ENCODE data around the gene RAMP3. TPM values are rescaled to one million over a fixed set of nuclear protein-coding genes. Genes with fewer than 3 reads are reported as not detected.

Gene RAMP3
- total RNA-seq, 1 donor from 2014 or later = not detected

- Mint-ChIP-seq H3K36me3 (ENCODE audit: low read depth) (no peaks in the 10 kb centered on the region), H3K4me1 (ENCODE audit: low read depth) (no peaks in the 10 kb centered on the region), H3K27me3 (ENCODE audit: low read depth) (peaks cover 29% of the 10 kb centered on the region)
Measured at GRCh38 chr7:45140827-45141226, 16.8 kb upstream of the RAMP3 start.

GRCh38 chr7:45143616-45144015 is 14.0 kb upstream of the RAMP3 start:
- TF ChIP-seq CTCF (IDR thresholded peaks at IDR 0.05) = no peak
- no peak for DNase-seq (ENCODE audit: low spot score)
- H3K4me1 Mint-ChIP-seq (ENCODE audit: low read depth) = no peaks in the 10 kb centered on the region
- no peak overlapping the region for H3K27ac Mint-ChIP-seq (ENCODE audit: unreplicated experiment)
- no peak overlapping the region for H3K4me3 Mint-ChIP-seq (ENCODE audit: unreplicated experiment)
- H3K27me3 Mint-ChIP-seq (ENCODE audit: low read depth) = peaks cover 30% of the 10 kb centered on the region
- H3K36me3 Mint-ChIP-seq (ENCODE audit: low read depth) = no peaks in the 10 kb centered on the region
- no peaks in the 10 kb centered on the region for H3K9me3 Mint-ChIP-seq (ENCODE audit: low read depth)

More at GRCh38 chr7:45140827-45141226, 16.8 kb upstream of the RAMP3 start:
- DNase-seq (ENCODE audit: low spot score) = no peak
- Mint-ChIP-seq H3K9me3 (ENCODE audit: low read depth) (no peaks in the 10 kb centered on the region), H3K27ac (ENCODE audit: unreplicated experiment) (no peak overlapping the region), H3K4me3 (ENCODE audit: unreplicated experiment) (no peak overlapping the region)
- no peak for TF ChIP-seq CTCF (IDR thresholded peaks at IDR 0.05)

- TF ChIP-seq CTCF (IDR thresholded peaks at IDR 0.05) = no peak
- DNase-seq (ENCODE audit: low spot score) = peak; percentile 76
- Mint-ChIP-seq H3K27me3 (ENCODE audit: low read depth) (peaks cover 34% of the 10 kb centered on the region), H3K9me3 (ENCODE audit: low read depth) (no peaks in the 10 kb centered on the region), H3K4me3 (ENCODE audit: unreplicated experiment) (no peak overlapping the region), H3K4me1 (ENCODE audit: low read depth) (no peaks in the 10 kb centered on the region), H3K27ac (ENCODE audit: unreplicated experiment) (no peak overlapping the region), H3K36me3 (ENCODE audit: low read depth) (no peaks in the 10 kb centered on the region)
Measured at GRCh38 chr7:45145881-45146280, 11.7 kb upstream of the RAMP3 start.

- Mint-ChIP-seq H3K9me3 (ENCODE audit: low read depth) (no peaks in the 10 kb centered on the region), H3K27me3 (ENCODE audit: low read depth) (peaks cover 35% of the 10 kb centered on the region), H3K27ac (ENCODE audit: unreplicated experiment) (no peak overlapping the region), H3K4me3 (ENCODE audit: unreplicated experiment) (no peak overlapping the region), H3K36me3 (ENCODE audit: low read depth) (no peaks in the 10 kb centered on the region), H3K4me1 (ENCODE audit: low read depth) (no peaks in the 10 kb centered on the region)
- peak; percentile 72 for DNase-seq (ENCODE audit: low spot score)
- no peak for TF ChIP-seq CTCF (IDR thresholded peaks at IDR 0.05)
Measured at GRCh38 chr7:45146531-45147379, 10.8 kb upstream of the RAMP3 start.

- no peak for TF ChIP-seq CTCF (IDR thresholded peaks at IDR 0.05)
- no peak overlapping the region for H3K4me3 Mint-ChIP-seq (ENCODE audit: unreplicated experiment)
- H3K36me3 Mint-ChIP-seq (ENCODE audit: low read depth) = no peaks in the 10 kb centered on the region
- H3K27ac Mint-ChIP-seq (ENCODE audit: unreplicated experiment) = no peak overlapping the region
- DNase-seq (ENCODE audit: low spot score) = peak; percentile 93
- H3K27me3 Mint-ChIP-seq (ENCODE audit: low read depth) = peaks cover 32% of the 10 kb centered on the region
- H3K4me1 Mint-ChIP-seq (ENCODE audit: low read depth) = no peaks in the 10 kb centered on the region
- no peaks in the 10 kb centered on the region for H3K9me3 Mint-ChIP-seq (ENCODE audit: low read depth)
Measured at GRCh38 chr7:45147858-45148652, 9.5 kb upstream of the RAMP3 start.

All from chondrocyte (in vitro differentiated cells).